ENCODE data around the gene BORA. TPM values are rescaled to one million over a fixed set of nuclear protein-coding genes. Genes with fewer than 3 reads are reported as not detected.

The BORA gene
- total and polyA plus RNA-seq, 10 of the 15 experiments (the other 5 are each of a cell fraction or from before 2014, with no cell fraction given) = 15.1 to 38.7 (median 23.2) TPM

DNA sequence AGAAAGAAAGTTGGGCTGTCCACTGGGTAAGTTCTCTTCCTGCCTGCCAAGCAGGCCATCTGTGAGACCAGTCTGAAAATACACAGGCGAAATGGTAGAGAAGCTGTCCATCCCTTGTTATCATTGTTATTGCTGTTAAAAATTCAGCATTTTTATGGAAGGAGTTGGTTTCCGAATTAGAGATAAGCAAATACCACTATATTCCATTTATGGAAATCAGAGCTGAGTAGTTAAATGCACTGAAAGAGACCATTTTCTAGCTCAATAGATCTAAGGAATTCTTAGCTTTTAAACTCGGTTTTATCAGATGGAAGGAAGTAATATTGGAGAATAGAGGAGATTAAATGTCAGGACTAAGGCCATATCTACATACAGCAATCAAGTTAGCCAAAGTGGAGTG is 41.0 kb upstream of the BORA start:
- ChIA-PET SMC1A (ENCODE audit: uncharacterized antibody, unreplicated experiment) (interaction anchor here (1.2 kb wide), 1 partner anchor 49 kb away, joined by 3 read pairs; no protein-coding TSS in a partner anchor), CTCF (interaction anchor here (1.1 kb wide), 1 partner anchor 9 kb away, joined by 3 read pairs; no protein-coding TSS in a partner anchor), RAD21 (ENCODE audit: unreplicated experiment) (no interaction called here), POLR2A (no interaction called here)
- no peak overlapping the region for H3K4me2 ChIP-seq (ENCODE audit: control insufficient read depth, insufficient read depth)
- H2AFZ ChIP-seq (ENCODE audit: control insufficient read depth, low read depth, low read length) = no peak overlapping the region
- FAIRE-seq = no peak
- WGBS (ENCODE audit: insufficient coverage, insufficient replicate concordance, low lambda C conversion rate, missing lambda C conversion rate) = 13% methylated on average over 3 of the region's 3 CpGs
- H3K9me3 ChIP-seq (replicated peaks; ENCODE audit: control insufficient read depth, insufficient read depth, low read length) = no peaks in the 10 kb centered on the region
- no peak overlapping the region for H3K9ac ChIP-seq (ENCODE audit: control insufficient read depth, insufficient read depth, low read length)
- in situ Hi-C loops (cut with MboI) = no loop called here
- no peak overlapping the region for H3K27ac ChIP-seq (ENCODE audit: control insufficient read depth, insufficient read depth)
- no peak for DNase-seq (ENCODE audit: low read depth, low spot score)
- H3K27me3 ChIP-seq (replicated peaks in 1 of 2; ENCODE audit: control insufficient read depth in 2 of 2, insufficient read depth in 2 of 2, low read length in 1 of 2) = no peaks in the 10 kb centered on the region; a peak in 1 of 4 replicates
- no peak for ATAC-seq
- no peaks in the 10 kb centered on the region for H3K4me1 ChIP-seq (ENCODE audit: control insufficient read depth, insufficient read depth, low read length)
- H4K20me1 ChIP-seq (ENCODE audit: control insufficient read depth, insufficient read depth) = no peaks in the 10 kb centered on the region
- BruUV-seq (replicated peaks) = no TSS peak
- no peak for TF ChIP-seq CHD4 (IDR thresholded peaks at IDR 0.05)
- TF ChIP-seq E2F4 (IDR thresholded peaks at IDR 0.05; ENCODE audit: low read depth, low read length) = no peak
- no peak for TF ChIP-seq NR2F1 (conservative IDR thresholded peaks at IDR 0.05)
- TF ChIP-seq NFXL1 (IDR thresholded peaks at IDR 0.05; ENCODE audit: borderline replicate concordance) = no peak
- TF ChIP-seq TBL1XR1 (IDR thresholded peaks at IDR 0.05; ENCODE audit: low read depth, low read length) = no peak
- no peak for TF ChIP-seq RELB (IDR thresholded peaks at IDR 0.05; ENCODE audit: low read depth)
- TF ChIP-seq E4F1 (IDR thresholded peaks at IDR 0.05; ENCODE audit: borderline replicate concordance, partially characterized antibody) = no peak
- TF ChIP-seq POLR2AphosphoS2 (IDR thresholded peaks at IDR 0.05; ENCODE audit: low read depth, low read length) = no peak
- no peak for TF ChIP-seq RCOR1 (conservative IDR thresholded peaks at IDR 0.05; ENCODE audit: low read depth, low read length)
- no peak for TF ChIP-seq KDM1A (IDR thresholded peaks at IDR 0.05; ENCODE audit: borderline replicate concordance)
- TF ChIP-seq BRCA1 (IDR thresholded peaks at IDR 0.05; ENCODE audit: low read depth, low read length) = no peak
- no peak for TF ChIP-seq MYB (IDR thresholded peaks at IDR 0.05; ENCODE audit: borderline replicate concordance, low read depth, low read length)
- no peak for TF ChIP-seq SKIL (IDR thresholded peaks at IDR 0.05; ENCODE audit: low read depth, poor library complexity, severe bottlenecking)
- no peak for TF ChIP-seq ZNF24 (IDR thresholded peaks at IDR 0.05)
- no peak for TF ChIP-seq MTA3 (IDR thresholded peaks at IDR 0.05; ENCODE audit: borderline replicate concordance, low read length)
- no peak for TF ChIP-seq CHD1 (IDR thresholded peaks at IDR 0.05; ENCODE audit: low read depth, low read length)
- no peak for TF ChIP-seq CBX3 (IDR thresholded peaks at IDR 0.05; ENCODE audit: borderline replicate concordance, low read depth)
- no peak for TF ChIP-seq PML (IDR thresholded peaks at IDR 0.05; ENCODE audit: low read length)
- TF ChIP-seq EP300 (IDR thresholded peaks at IDR 0.05; ENCODE audit: borderline replicate concordance in 1 of 2, control insufficient read depth in 1 of 2, low read depth in 2 of 2, low read length in 2 of 2) = no peak
- H3K79me2 ChIP-seq (ENCODE audit: control insufficient read depth, insufficient read depth, low read length) = no peaks in the 10 kb centered on the region
- no peaks in the 10 kb centered on the region for H3K36me3 ChIP-seq (ENCODE audit: control insufficient read depth in 2 of 2, insufficient read depth in 2 of 2, low read length in 1 of 2)
- no peak overlapping the region for H3K4me3 ChIP-seq
- intact Hi-C loops (cut with micrococcal nuclease; ENCODE audit: unreplicated experiment) = no loop called here
